DMS 273 (cell line): ENCODE measurements around the gene IL17D.

ENCODE experiments used
- DNase-seq: peaks from one replicate; lab custom pipeline; 2025; ENCODE audit not compliant: unreplicated experiment; lab: John Stamatoyannopoulos, UW

IL17D gene

GRCh38 chr13:20689291-20689690 lies 14.2 kb upstream of the IL17D start:
- no peak for DNase-seq

GRCh38 chr13:20691616-20692015 lies 11.9 kb upstream of the IL17D start:
- no peak for DNase-seq

GRCh38 chr13:20696073-20696472 lies 7.4 kb upstream of the IL17D start:
- DNase-seq: no peak

GRCh38 chr13:20699715-20700114 lies 3.8 kb upstream of the IL17D start:
- DNase-seq: no peak

- no peak for DNase-seq
Measured at GRCh38 chr13:20700288-20700687, 3.2 kb upstream of the IL17D start.

- no peak for DNase-seq
Measured at GRCh38 chr13:20701461-20701860, 2.0 kb upstream of the IL17D start.

GRCh38 chr13:20702530-20702914 lies 977 bp upstream of the IL17D start:
- DNase-seq: peak; percentile 37

- peak; percentile 84 for DNase-seq
Measured at GRCh38 chr13:20703780-20704458, 420 bp downstream of the IL17D start.

- no peak for DNase-seq
Measured at GRCh38 chr13:20704459-20705069, 1.1 kb downstream of the IL17D start.

GRCh38 chr13:20706661-20707060 lies 3.2 kb downstream of the IL17D start:
- no peak for DNase-seq

- DNase-seq: no peak
Measured at GRCh38 chr13:20708216-20708615, 4.7 kb downstream of the IL17D start.

GRCh38 chr13:20709369-20709768 lies 5.9 kb downstream of the IL17D start:
- DNase-seq: no peak

GRCh38 chr13:20709782-20710181 lies 6.3 kb downstream of the IL17D start:
- no peak for DNase-seq

GRCh38 chr13:20711301-20712044 lies 8.0 kb downstream of the IL17D start:
- peak; percentile 46 for DNase-seq

- no peak for DNase-seq
Measured at GRCh38 chr13:20713014-20713376, 9.5 kb downstream of the IL17D start.

- no peak for DNase-seq
Measured at GRCh38 chr13:20713751-20714150, 10.3 kb downstream of the IL17D start.

GRCh38 chr13:20714161-20714560 lies 10.7 kb downstream of the IL17D start:
- DNase-seq: no peak

- no peak for DNase-seq
Measured at GRCh38 chr13:20714563-20715329, 11.2 kb downstream of the IL17D start.

GRCh38 chr13:20715330-20715712 lies 11.8 kb downstream of the IL17D start:
- DNase-seq: no peak

- DNase-seq: peak; percentile 28
Measured at GRCh38 chr13:20716951-20717350, 13.5 kb downstream of the IL17D start.
